Vagina (tissue), 2 donors: ENCODE measurements around the gene ATP11A. TPM values are rescaled to one million over a fixed set of nuclear protein-coding genes. Genes with fewer than 3 reads are reported as not detected.
A peak's percentile ranks its signal among the peaks of the same experiment; 100 is the strongest.

Experiments used
- DNase-seq, 2 donors: peaks; one replicate each; pipeline ENCODE4 v3.0.0-alpha.2; 2017; ENCODE audit errors: extremely low spot score in 2 of 2
- H3K27ac ChIP-seq: fragments of 200-600 bp; sonication (generic); one replicate; pipeline ENCODE4 v1.5.1; 2019
- H3K27me3 ChIP-seq: fragments of 200-600 bp; sonication (generic); one replicate; pipeline ENCODE4 v1.5.1; 2019
- H3K36me3 ChIP-seq, 2 donors: fragments of 200-600 bp; sonication (generic); one replicate each; pipeline ENCODE4 v1.5.1; 2017 to 2019
- H3K4me1 ChIP-seq: fragments of 200-600 bp; sonication (generic); one replicate; pipeline ENCODE4 v1.5.1; 2019
- H3K4me3 ChIP-seq, 2 donors: fragments of 200-600 bp; sonication (generic); 1 replicate in 1 of 2; 2 replicates in 1 of 2; pipeline ENCODE4 v1.5.1; 2016 to 2019
- H3K9me3 ChIP-seq: fragments of 200-600 bp; sonication (generic); one replicate; pipeline ENCODE4 v1.5.1; 2019
- CTCF ChIP-seq, 3 experiments: fragments of 450-650 bp in 2 of 3; fragments of 200-600 bp in 1 of 3; sonication (generic) in 1 of 3; IDR thresholded peaks; one replicate each; pipeline ENCODE4 v1.5.1; 2017 to 2019; ENCODE audit warnings: antibody characterized with exemption in 3 of 3, mild to moderate bottlenecking in 2 of 3, moderate library complexity in 2 of 3
- POLR2A ChIP-seq, 2 donors: fragments of 450-650 bp; IDR thresholded peaks; one replicate each; pipeline ENCODE4 v1.6.1; 2017; ENCODE audit warnings: antibody characterized with exemption in 2 of 2, mild to moderate bottlenecking in 2 of 2, moderate library complexity in 2 of 2
- POLR2AphosphoS5 ChIP-seq, 2 donors: sonication (generic); formaldehyde crosslinking; IDR thresholded peaks; one replicate each; pipeline ENCODE4 v1.9.0; 2017; ENCODE audit warnings: antibody characterized with exemption in 2 of 2, mild to moderate bottlenecking in 2 of 2, low read depth in 1 of 2; ENCODE audit not compliant: insufficient read depth in 1 of 2
- intact Hi-C: fragments of 100-400 bp; cut with DNase I; formaldehyde crosslinking; loops from one replicate; pipeline ENCODE4 v1.15.1; 2023
- total RNA-seq: library from RNA; depleted of rRNA; stranded (reverse); fragments of >200 nt; gene quantifications from one replicate; pipeline ENCODE4 v1.2.3, GENCODE V29; 2016

ATP11A gene
- total RNA-seq, 1 donor from 2014 or later: 33.4 TPM

GRCh38 chr13:112803422-112803821 lies 113.6 kb downstream of the ATP11A start:
- Histone ChIP-seq H3K27ac (no peak overlapping the region), H3K27me3 (no peaks in the 10 kb centered on the region), H3K4me3 (no peak overlapping the region), H3K4me1 (no peaks in the 10 kb centered on the region), H3K36me3 (no peaks in the 10 kb centered on the region), H3K9me3 (no peaks in the 10 kb centered on the region)
- no peak for TF ChIP-seq POLR2A (IDR thresholded peaks at IDR 0.05)
- TF ChIP-seq POLR2AphosphoS5 (IDR thresholded peaks at IDR 0.05; ENCODE audit: insufficient read depth in 1 of 2, low read depth in 1 of 2): no peak
- no peak for TF ChIP-seq CTCF (IDR thresholded peaks at IDR 0.05)
- intact Hi-C loops: no loop called here
- no peak for DNase-seq

GRCh38 chr13:112804374-112804773 lies 114.5 kb downstream of the ATP11A start:
- Histone ChIP-seq H3K27ac (no peak overlapping the region), H3K27me3 (no peaks in the 10 kb centered on the region), H3K9me3 (no peaks in the 10 kb centered on the region), H3K36me3 (no peaks in the 10 kb centered on the region), H3K4me3 (no peak overlapping the region), H3K4me1 (no peaks in the 10 kb centered on the region)
- intact Hi-C loops: no loop called here
- TF ChIP-seq POLR2AphosphoS5 (IDR thresholded peaks at IDR 0.05; ENCODE audit: insufficient read depth in 1 of 2, low read depth in 1 of 2) (no peak), POLR2A (IDR thresholded peaks at IDR 0.05) (no peak), CTCF (IDR thresholded peaks at IDR 0.05) (no peak)
- no peak for DNase-seq

- no peaks in the 10 kb centered on the region for H3K4me1 ChIP-seq
- no peak overlapping the region for H3K27ac ChIP-seq
- peaks cover 0 to 6% of the 10 kb centered on the region in 2 donors for H3K36me3 ChIP-seq
- peak in 1 of 2 donors; percentile 60 for DNase-seq
- H3K27me3 ChIP-seq: no peaks in the 10 kb centered on the region
- TF ChIP-seq POLR2A (IDR thresholded peaks at IDR 0.05) (no peak), CTCF (IDR thresholded peaks at IDR 0.05) (no peak), POLR2AphosphoS5 (IDR thresholded peaks at IDR 0.05; ENCODE audit: insufficient read depth in 1 of 2, low read depth in 1 of 2) (no peak)
- no peaks in the 10 kb centered on the region for H3K9me3 ChIP-seq
- intact Hi-C loops: no loop called here
- H3K4me3 ChIP-seq: no peak overlapping the region
Observed at GRCh38 chr13:112806739-112807652, 117.2 kb downstream of the ATP11A start.

- TF ChIP-seq POLR2A (IDR thresholded peaks at IDR 0.05): no peak
- TF ChIP-seq POLR2AphosphoS5 (IDR thresholded peaks at IDR 0.05; ENCODE audit: insufficient read depth in 1 of 2, low read depth in 1 of 2): no peak
- TF ChIP-seq CTCF (IDR thresholded peaks at IDR 0.05): no peak
- Histone ChIP-seq H3K27me3 (no peaks in the 10 kb centered on the region), H3K4me1 (no peaks in the 10 kb centered on the region), H3K27ac (no peak overlapping the region), H3K9me3 (no peaks in the 10 kb centered on the region), H3K36me3 (peaks cover 0 to 6% of the 10 kb centered on the region in 2 donors), H3K4me3 (no peak overlapping the region)
- intact Hi-C loops: no loop called here
- peak in 1 of 2 donors; percentile 71 for DNase-seq
Observed at GRCh38 chr13:112807653-112808376, 118.0 kb downstream of the ATP11A start.
